Kidney (tissue), 14 donors: Measurements from ENCODE around the gene ADRB2. TPM values are rescaled to one million over a fixed set of nuclear protein-coding genes. Genes with fewer than 3 reads are reported as not detected.

Experiments used
- DNase-seq, 5 donors: peaks; one replicate each; pipeline ENCODE4 v3.0.0-alpha.2; 2013 to 2020
- FAIRE-seq: peaks from 2 replicates; lab custom pipeline; 2012; peaks lifted over from hg19 to GRCh38; lab: Jason Lieb, UNC
- H3K27ac ChIP-seq, 2 donors: one replicate each; pipeline ENCODE4 v1.7.0; 2013; ENCODE audit warnings: low read depth in 2 of 2, low read length in 2 of 2, inconsistent platforms in 1 of 2
- H3K27me3 ChIP-seq: one replicate; pipeline ENCODE4 v1.7.1; 2013; ENCODE audit warnings: low read length, inconsistent platforms; ENCODE audit not compliant: control insufficient read depth, insufficient read depth
- H3K36me3 ChIP-seq, 3 donors: one replicate each; pipeline versions ENCODE4 v1.7.0 to v1.7.1; 2013; ENCODE audit warnings: low read length in 3 of 3, control low read depth in 1 of 3, inconsistent platforms in 1 of 3; ENCODE audit not compliant: insufficient read depth in 3 of 3, control insufficient read depth in 2 of 3
- H3K4me1 ChIP-seq, 3 donors: one replicate each; pipeline versions ENCODE4 v1.7.0 to v1.7.1; 2013; ENCODE audit warnings: low read length in 3 of 3, inconsistent platforms in 1 of 3, low read depth in 1 of 3; ENCODE audit not compliant: control insufficient read depth in 2 of 3, insufficient read depth in 2 of 3
- H3K4me3 ChIP-seq, 3 donors: one replicate each; pipeline versions ENCODE4 v1.7.0 to v1.8.1; 2013; ENCODE audit warnings: low read length in 3 of 3, control low read depth in 1 of 3, inconsistent platforms in 1 of 3
- H3K9ac ChIP-seq, 3 donors: one replicate each; pipeline versions ENCODE4 v1.7.0 to v1.7.1; 2013; ENCODE audit warnings: low read length in 3 of 3, control low read depth in 1 of 3, inconsistent platforms in 1 of 3
- H3K9me3 ChIP-seq, 3 donors: one replicate each; pipeline versions ENCODE4 v1.7.0 to v1.7.1; 2013; ENCODE audit warnings: low read length in 3 of 3, control low read depth in 1 of 3, inconsistent platforms in 1 of 3; ENCODE audit not compliant: control insufficient read depth in 2 of 3, insufficient read depth in 1 of 3
- intact Hi-C: fragments of 100-400 bp; cut with DNase I; formaldehyde crosslinking; loops from one replicate; pipeline ENCODE4 v1.11.1; 2022
- polyA plus RNA-seq: library from polyadenylated mRNA; stranded (reverse); fragments of 350-450 nt; fragmentation: Illumina TruSeq; extraction: RNeasy Lipid Tissue Mini Kit (QIAGEN cat#74804); gene quantifications from one replicate; pipeline ENCODE4 v1.2.3, GENCODE V29; 2014; ENCODE audit warnings: low read depth, low replicate concordance; ENCODE audit not compliant: insufficient read depth
- total RNA-seq: library from RNA; stranded (reverse); fragmentation: NEBNext Ultra II Directional; extraction: Animal tissue kit (Norgen Biotek cat#: 25700); gene quantifications from one replicate; pipeline ENCODE4 v1.2.1, GENCODE V29; 2021
- TF ChIP-seq, protein P1 (sequence below): IDR thresholded peaks from 3 replicates; pipeline ENCODE4 v1.5.1; 2012; ENCODE audit warnings: mild to moderate bottlenecking, moderate library complexity, borderline replicate concordance; ENCODE audit not compliant: insufficient read depth; ENCODE audit errors: extremely low read depth
- donor health status: control.
- donor health status: control.
- donor health status: control.
- donor health status: control.
- donor health status: control.
- donor health status: DM: yes; HTN: yes; CAD: no.
- donor health status: Normal renal cell carcinoma (clear cell type).

Gene ADRB2
- total and polyA plus RNA-seq, 2 donors from 2014 or later, result 0.92 to 5.0 TPM

DNA sequence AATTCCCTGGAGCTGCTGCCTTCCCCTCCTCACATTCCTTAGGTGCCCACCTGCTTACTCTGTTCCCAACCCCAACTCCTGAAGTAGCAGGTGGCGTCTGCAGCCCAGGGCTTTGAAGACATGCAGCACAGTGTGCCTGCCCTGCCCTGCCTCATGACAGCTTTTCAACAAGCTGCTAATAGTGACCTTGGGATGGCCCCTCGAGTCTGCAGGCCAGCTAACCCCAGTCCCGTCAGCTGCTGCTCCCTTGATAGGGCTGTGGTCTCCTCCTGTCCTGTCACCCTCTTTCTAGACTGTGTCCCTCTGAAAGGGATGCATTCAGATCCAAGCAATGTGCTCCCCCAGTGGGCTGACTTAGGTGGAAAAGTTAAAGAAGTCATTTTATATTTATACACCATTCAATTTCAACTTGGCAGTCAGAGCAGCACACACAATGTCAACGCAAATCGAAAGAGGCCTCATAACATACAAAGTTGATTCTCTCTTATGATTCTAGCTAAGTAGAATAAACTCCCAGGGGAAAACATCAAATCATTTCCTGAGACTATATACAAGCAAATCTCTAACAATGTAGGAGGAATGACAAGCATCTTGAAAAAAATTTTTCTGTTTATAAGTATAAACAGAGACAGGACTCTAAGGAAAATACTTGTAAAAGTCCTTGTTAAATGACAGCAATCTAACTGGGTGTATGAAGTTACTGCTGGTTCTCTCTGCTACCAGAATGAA is 37.9 kb downstream of the ADRB2 start:
- Histone ChIP-seq H3K4me3 (no peak overlapping the region), H3K36me3 (no peaks in the 10 kb centered on the region), H3K27me3 (no peaks in the 10 kb centered on the region), H3K9ac (no peak overlapping the region), H3K27ac (no peak overlapping the region), H3K9me3 (no peaks in the 10 kb centered on the region), H3K4me1 (peaks cover 0 to 3% (median 0%) of the 10 kb centered on the region in 3 donors)
- DNase-seq, result peak in 2 of 5 donors; percentile 6 to 47
- no peak for FAIRE-seq
- intact Hi-C loops, result no loop called here
- TF ChIP-seq, protein P1, sequence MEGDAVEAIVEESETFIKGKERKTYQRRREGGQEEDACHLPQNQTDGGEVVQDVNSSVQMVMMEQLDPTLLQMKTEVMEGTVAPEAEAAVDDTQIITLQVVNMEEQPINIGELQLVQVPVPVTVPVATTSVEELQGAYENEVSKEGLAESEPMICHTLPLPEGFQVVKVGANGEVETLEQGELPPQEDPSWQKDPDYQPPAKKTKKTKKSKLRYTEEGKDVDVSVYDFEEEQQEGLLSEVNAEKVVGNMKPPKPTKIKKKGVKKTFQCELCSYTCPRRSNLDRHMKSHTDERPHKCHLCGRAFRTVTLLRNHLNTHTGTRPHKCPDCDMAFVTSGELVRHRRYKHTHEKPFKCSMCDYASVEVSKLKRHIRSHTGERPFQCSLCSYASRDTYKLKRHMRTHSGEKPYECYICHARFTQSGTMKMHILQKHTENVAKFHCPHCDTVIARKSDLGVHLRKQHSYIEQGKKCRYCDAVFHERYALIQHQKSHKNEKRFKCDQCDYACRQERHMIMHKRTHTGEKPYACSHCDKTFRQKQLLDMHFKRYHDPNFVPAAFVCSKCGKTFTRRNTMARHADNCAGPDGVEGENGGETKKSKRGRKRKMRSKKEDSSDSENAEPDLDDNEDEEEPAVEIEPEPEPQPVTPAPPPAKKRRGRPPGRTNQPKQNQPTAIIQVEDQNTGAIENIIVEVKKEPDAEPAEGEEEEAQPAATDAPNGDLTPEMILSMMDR, result no peak

DNA sequence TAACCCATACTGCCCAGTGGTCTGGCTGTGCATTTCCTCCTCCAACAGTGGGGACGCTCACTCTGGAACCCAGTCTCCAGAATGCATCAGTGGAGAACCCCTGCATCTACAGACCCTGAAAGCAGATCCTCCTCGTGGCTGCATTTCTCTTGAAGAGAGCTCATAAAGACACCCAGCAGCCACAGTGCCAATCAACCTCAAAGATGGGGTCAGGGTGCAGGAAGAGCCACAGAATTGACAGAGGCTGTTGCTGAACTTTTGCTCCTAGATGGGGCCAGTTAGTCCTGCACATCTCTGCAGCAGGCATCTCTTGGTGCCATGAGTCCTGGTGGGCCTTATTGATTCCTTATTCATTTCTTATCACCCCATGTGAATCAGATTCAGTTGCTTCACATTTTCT is 39.6 kb downstream of the ADRB2 start:
- no peak overlapping the region for H3K9ac ChIP-seq
- no peak overlapping the region for H3K4me3 ChIP-seq
- no peak for DNase-seq
- no peaks in the 10 kb centered on the region for H3K9me3 ChIP-seq
- no peaks in the 10 kb centered on the region for H3K27me3 ChIP-seq
- H3K27ac ChIP-seq, result no peak overlapping the region
- H3K36me3 ChIP-seq, result no peaks in the 10 kb centered on the region
- intact Hi-C loops, result no loop called here
- TF ChIP-seq, protein P1, result no peak
- H3K4me1 ChIP-seq, result peaks cover 0 to 3% (median 0%) of the 10 kb centered on the region in 3 donors
- FAIRE-seq, result no peak

DNA sequence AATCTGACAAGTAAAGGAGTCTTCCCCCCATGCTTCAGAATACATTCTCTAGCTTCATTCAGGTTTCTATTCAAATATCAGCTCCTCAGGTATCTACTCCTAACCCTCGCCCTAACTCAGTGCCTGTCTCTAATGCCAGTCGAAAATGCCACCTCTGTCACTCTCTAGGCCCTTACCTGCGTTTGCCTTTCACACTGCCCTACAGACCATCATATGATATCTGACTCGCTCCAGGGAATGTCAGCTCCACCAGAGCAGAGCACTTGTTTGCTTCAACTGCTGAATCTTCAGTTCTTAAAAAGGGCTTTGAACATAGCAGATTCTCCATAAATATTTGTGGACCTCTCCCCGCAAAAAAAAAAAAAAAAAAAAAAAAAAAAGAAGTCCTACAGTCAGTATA is 46.7 kb downstream of the ADRB2 start:
- Histone ChIP-seq H3K4me3 (no peak overlapping the region), H3K9ac (no peak overlapping the region), H3K4me1 (no peaks in the 10 kb centered on the region), H3K27me3 (no peaks in the 10 kb centered on the region), H3K36me3 (no peaks in the 10 kb centered on the region), H3K9me3 (no peaks in the 10 kb centered on the region), H3K27ac (no peak overlapping the region)
- intact Hi-C loops, result no loop called here
- DNase-seq (no peak), FAIRE-seq (no peak)
- TF ChIP-seq, protein P1, result no peak
